Activated CD4-positive, alpha-beta T cell treated with anti-CD3 and anti-CD28 coated beads, Interleukin-2, amount 10 ng/mL, durations not matched to agents 24 days and 14 days (primary cell): ENCODE results near the gene IL18RAP. TPM values are rescaled to one million over a fixed set of nuclear protein-coding genes. Genes with fewer than 3 reads are reported as not detected.
A peak's percentile ranks its signal among the peaks of the same experiment; 100 is the strongest.

Experiments
- DNase-seq: peaks from one replicate; pipeline ENCODE4 v3.0.0; 2022
- H3K27ac Mint-ChIP-seq: one replicate; pipeline ENCODE4 v1.8.0; 2022; ENCODE audit warnings: mild to moderate bottlenecking, mixed read lengths
- H3K27me3 Mint-ChIP-seq: one replicate; pipeline ENCODE4 v1.8.0; 2022; ENCODE audit warnings: mixed read lengths
- H3K36me3 Mint-ChIP-seq: one replicate; pipeline ENCODE4 v1.8.0; 2022; ENCODE audit warnings: low read depth, mild to moderate bottlenecking, mixed read lengths
- H3K4me1 Mint-ChIP-seq: one replicate; pipeline ENCODE4 v1.8.0; 2021; ENCODE audit warnings: mixed read lengths
- H3K4me3 Mint-ChIP-seq: one replicate; pipeline ENCODE4 v1.8.0; 2022; ENCODE audit warnings: mild to moderate bottlenecking, moderate library complexity, mixed read lengths
- H3K9me3 Mint-ChIP-seq: one replicate; pipeline ENCODE4 v1.8.0; 2021; ENCODE audit warnings: mixed read lengths
- intact Hi-C: fragments of 100-400 bp; cut with micrococcal nuclease; formaldehyde crosslinking; loops from one replicate; pipeline ENCODE4 v1.15.1; 2023
- total RNA-seq: library from RNA; stranded (reverse); gene quantifications from 2 replicates; pipeline ENCODE4 v1.2.3, GENCODE V29; 2022

The IL18RAP gene
- total RNA-seq, 1 donor from 2014 or later: 16.9 TPM

- Mint-ChIP-seq H3K9me3 (no peaks in the 10 kb centered on the region), H3K4me3 (no peak overlapping the region), H3K36me3 (no peaks in the 10 kb centered on the region), H3K27ac (no peak overlapping the region), H3K4me1 (no peaks in the 10 kb centered on the region), H3K27me3 (peaks cover 26% of the 10 kb centered on the region)
- peak; percentile 41 for DNase-seq
- intact Hi-C loops: no loop called here
These were observed 60.1 kb downstream of the IL18RAP start for GRCh38 chr2:102483086-102483485.

GRCh38 chr2:102484310-102485061 is 61.5 kb downstream of the IL18RAP start:
- no peaks in the 10 kb centered on the region for H3K9me3 Mint-ChIP-seq
- H3K36me3 Mint-ChIP-seq: no peaks in the 10 kb centered on the region
- H3K27ac Mint-ChIP-seq: no peak overlapping the region
- peaks cover 26% of the 10 kb centered on the region for H3K27me3 Mint-ChIP-seq
- no peak for DNase-seq
- peaks cover 3% of the 10 kb centered on the region for H3K4me1 Mint-ChIP-seq
- intact Hi-C loops: no loop called here
- no peak overlapping the region for H3K4me3 Mint-ChIP-seq

- Mint-ChIP-seq H3K27me3 (peaks cover 29% of the 10 kb centered on the region), H3K27ac (no peak overlapping the region), H3K9me3 (no peaks in the 10 kb centered on the region), H3K4me3 (no peak overlapping the region), H3K4me1 (peaks cover 6% of the 10 kb centered on the region), H3K36me3 (no peaks in the 10 kb centered on the region)
- intact Hi-C loops: no loop called here
- DNase-seq: no peak
These were observed 62.3 kb downstream of the IL18RAP start for GRCh38 chr2:102485147-102485785.

- H3K27me3 Mint-ChIP-seq: peaks cover 29% of the 10 kb centered on the region
- H3K27ac Mint-ChIP-seq: no peak overlapping the region
- no peak overlapping the region for H3K4me3 Mint-ChIP-seq
- intact Hi-C loops: no loop called here
- no peaks in the 10 kb centered on the region for H3K36me3 Mint-ChIP-seq
- peaks cover 6% of the 10 kb centered on the region for H3K4me1 Mint-ChIP-seq
- peaks cover 6% of the 10 kb centered on the region for H3K9me3 Mint-ChIP-seq
- DNase-seq: no peak
These were observed 64.2 kb downstream of the IL18RAP start for GRCh38 chr2:102486941-102487702.

GRCh38 chr2:102487761-102488462 is 65.0 kb downstream of the IL18RAP start:
- no peak overlapping the region for H3K4me3 Mint-ChIP-seq
- intact Hi-C loops: no loop called here
- H3K4me1 Mint-ChIP-seq: peaks cover 6% of the 10 kb centered on the region
- DNase-seq: no peak
- no peak overlapping the region for H3K27ac Mint-ChIP-seq
- H3K27me3 Mint-ChIP-seq: peaks cover 29% of the 10 kb centered on the region
- H3K36me3 Mint-ChIP-seq: no peaks in the 10 kb centered on the region
- peaks cover 6% of the 10 kb centered on the region for H3K9me3 Mint-ChIP-seq

- Mint-ChIP-seq H3K4me1 (peaks cover 6% of the 10 kb centered on the region), H3K4me3 (no peak overlapping the region), H3K36me3 (no peaks in the 10 kb centered on the region), H3K27me3 (peaks cover 30% of the 10 kb centered on the region), H3K9me3 (peaks cover 14% of the 10 kb centered on the region), H3K27ac (no peak overlapping the region)
- no peak for DNase-seq
- intact Hi-C loops: no loop called here
These were observed 66.7 kb downstream of the IL18RAP start for GRCh38 chr2:102489646-102490045.

GRCh38 chr2:102492006-102492405 is 69.0 kb downstream of the IL18RAP start:
- intact Hi-C loops: no loop called here
- Mint-ChIP-seq H3K4me1 (peaks cover 6% of the 10 kb centered on the region), H3K36me3 (no peaks in the 10 kb centered on the region), H3K27me3 (peaks cover 35% of the 10 kb centered on the region), H3K4me3 (no peak overlapping the region), H3K9me3 (peaks cover 18% of the 10 kb centered on the region), H3K27ac (no peak overlapping the region)
- no peak for DNase-seq

GRCh38 chr2:102494570-102494969 is 71.6 kb downstream of the IL18RAP start:
- peaks cover 32% of the 10 kb centered on the region for H3K27me3 Mint-ChIP-seq
- intact Hi-C loops: no loop called here
- no peak overlapping the region for H3K4me3 Mint-ChIP-seq
- H3K27ac Mint-ChIP-seq: no peak overlapping the region
- no peaks in the 10 kb centered on the region for H3K36me3 Mint-ChIP-seq
- peaks cover 18% of the 10 kb centered on the region for H3K9me3 Mint-ChIP-seq
- no peak for DNase-seq
- peaks cover 4% of the 10 kb centered on the region for H3K4me1 Mint-ChIP-seq

- Mint-ChIP-seq H3K9me3 (peaks cover 8% of the 10 kb centered on the region), H3K4me3 (no peak overlapping the region), H3K27me3 (peaks cover 23% of the 10 kb centered on the region), H3K36me3 (no peaks in the 10 kb centered on the region), H3K27ac (no peak overlapping the region), H3K4me1 (peaks cover 2% of the 10 kb centered on the region)
- intact Hi-C loops: no loop called here
- DNase-seq: no peak
These were observed 75.5 kb downstream of the IL18RAP start for GRCh38 chr2:102498414-102498813.

GRCh38 chr2:102499558-102499957 is 76.6 kb downstream of the IL18RAP start:
- H3K4me3 Mint-ChIP-seq: no peak overlapping the region
- H3K27me3 Mint-ChIP-seq: peaks cover 24% of the 10 kb centered on the region
- no peak overlapping the region for H3K27ac Mint-ChIP-seq
- intact Hi-C loops: no loop called here
- H3K36me3 Mint-ChIP-seq: no peaks in the 10 kb centered on the region
- DNase-seq: no peak
- H3K9me3 Mint-ChIP-seq: peaks cover 4% of the 10 kb centered on the region
- peaks cover 2% of the 10 kb centered on the region for H3K4me1 Mint-ChIP-seq

Other genes starting within 250 kb of the IL18RAP start
- 0.09 and 0.12 TPM in 2 replicates for gene IL1RL2, start 236.1 kb upstream of the IL18RAP start, total RNA-seq
- 0.54 and 0.84 TPM in 2 replicates for gene IL1RL1, start 111.6 kb upstream of the IL18RAP start, total RNA-seq
- gene IL18R1, start 67.4 kb upstream of the IL18RAP start, total RNA-seq: 41.7 and 50.2 TPM in 2 replicates
- gene SLC9A4, start 50.1 kb downstream of the IL18RAP start, total RNA-seq: 0.07 and 0.12 TPM in 2 replicates
- not detected in 2 replicates for gene SLC9A2, start 196.4 kb downstream of the IL18RAP start, total RNA-seq